ENCODE measurements around the gene CD99. TPM values are rescaled to one million over a fixed set of nuclear protein-coding genes. Genes with fewer than 3 reads are reported as not detected.

Gene CD99
- total and polyA plus RNA-seq, 2 of the 13 experiments (the other 11 are each of a cell fraction or from before 2014, with no cell fraction given) = 78.8 to 111 TPM

DNA sequence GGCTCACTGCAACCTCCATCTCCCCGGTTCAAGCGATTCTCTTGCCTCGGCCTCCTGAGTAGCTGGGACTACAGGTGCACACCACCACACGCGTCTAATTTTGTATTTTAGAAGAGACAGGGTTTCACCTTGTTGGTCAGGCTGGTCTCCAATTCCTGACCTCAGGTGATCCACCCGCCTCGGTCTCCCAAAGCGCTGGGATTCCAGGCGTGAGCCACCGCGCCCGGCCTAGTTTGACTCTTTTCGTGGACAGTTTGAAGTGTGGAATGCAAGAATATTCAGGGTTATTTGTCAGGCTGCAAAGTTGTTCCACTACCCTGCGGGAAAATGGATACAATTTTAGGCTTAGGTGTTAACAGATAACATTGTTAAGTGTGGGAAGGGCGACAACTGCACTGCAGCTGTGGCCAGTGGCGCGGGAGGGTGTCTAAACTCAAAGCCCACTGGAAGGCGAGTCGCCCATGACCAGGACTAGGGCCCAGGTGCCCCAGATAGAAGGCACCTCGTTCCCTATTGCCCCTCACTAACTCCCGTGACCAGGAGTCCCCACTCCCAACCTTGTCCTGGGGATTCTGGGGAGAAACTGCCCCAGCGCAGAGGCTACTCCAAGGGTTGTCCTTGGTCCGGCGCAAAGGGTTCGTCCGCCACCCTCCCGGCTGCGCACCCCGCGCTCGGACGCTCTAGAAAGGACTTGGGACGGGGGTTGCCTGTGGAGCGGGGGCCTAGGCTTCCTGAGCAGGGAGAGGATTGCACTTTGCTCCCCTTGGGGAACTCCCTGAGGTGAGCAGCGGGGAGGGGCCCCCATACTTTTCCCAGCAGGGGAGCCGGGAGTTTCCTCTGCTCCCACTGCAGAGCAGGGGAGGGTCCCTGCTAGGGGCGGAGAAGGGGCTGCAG, 1.1 kb upstream of the CD99 start (continued):
- 0 out of 2 replicates have a peak, but pooled peaks have one; percentile 38 for TF ChIP-seq ZMYM4 (CRISPR knock-in tag; IDR thresholded peaks at IDR 0.05)
- TF ChIP-seq ZNF816 (CRISPR knock-in tag; IDR thresholded peaks at IDR 0.05; ENCODE audit: borderline replicate concordance) = no peak
- TF ChIP-seq, protein P1, sequence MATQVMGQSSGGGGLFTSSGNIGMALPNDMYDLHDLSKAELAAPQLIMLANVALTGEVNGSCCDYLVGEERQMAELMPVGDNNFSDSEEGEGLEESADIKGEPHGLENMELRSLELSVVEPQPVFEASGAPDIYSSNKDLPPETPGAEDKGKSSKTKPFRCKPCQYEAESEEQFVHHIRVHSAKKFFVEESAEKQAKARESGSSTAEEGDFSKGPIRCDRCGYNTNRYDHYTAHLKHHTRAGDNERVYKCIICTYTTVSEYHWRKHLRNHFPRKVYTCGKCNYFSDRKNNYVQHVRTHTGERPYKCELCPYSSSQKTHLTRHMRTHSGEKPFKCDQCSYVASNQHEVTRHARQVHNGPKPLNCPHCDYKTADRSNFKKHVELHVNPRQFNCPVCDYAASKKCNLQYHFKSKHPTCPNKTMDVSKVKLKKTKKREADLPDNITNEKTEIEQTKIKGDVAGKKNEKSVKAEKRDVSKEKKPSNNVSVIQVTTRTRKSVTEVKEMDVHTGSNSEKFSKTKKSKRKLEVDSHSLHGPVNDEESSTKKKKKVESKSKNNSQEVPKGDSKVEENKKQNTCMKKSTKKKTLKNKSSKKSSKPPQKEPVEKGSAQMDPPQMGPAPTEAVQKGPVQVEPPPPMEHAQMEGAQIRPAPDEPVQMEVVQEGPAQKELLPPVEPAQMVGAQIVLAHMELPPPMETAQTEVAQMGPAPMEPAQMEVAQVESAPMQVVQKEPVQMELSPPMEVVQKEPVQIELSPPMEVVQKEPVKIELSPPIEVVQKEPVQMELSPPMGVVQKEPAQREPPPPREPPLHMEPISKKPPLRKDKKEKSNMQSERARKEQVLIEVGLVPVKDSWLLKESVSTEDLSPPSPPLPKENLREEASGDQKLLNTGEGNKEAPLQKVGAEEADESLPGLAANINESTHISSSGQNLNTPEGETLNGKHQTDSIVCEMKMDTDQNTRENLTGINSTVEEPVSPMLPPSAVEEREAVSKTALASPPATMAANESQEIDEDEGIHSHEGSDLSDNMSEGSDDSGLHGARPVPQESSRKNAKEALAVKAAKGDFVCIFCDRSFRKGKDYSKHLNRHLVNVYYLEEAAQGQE (IDR thresholded peaks at IDR 0.05; ENCODE audit: borderline replicate concordance in 1 of 2, low read depth in 1 of 2, low read length in 2 of 2) = 0 out of 4 replicates have a peak, but pooled peaks of 1 of the 2 experiments have one; percentile 13
- no peak for TF ChIP-seq PHF5A (CRISPR knock-in tag; IDR thresholded peaks at IDR 0.05; ENCODE audit: low read depth, unreplicated experiment)
- no peak for TF ChIP-seq FOXA3 (CRISPR knock-in tag; IDR thresholded peaks at IDR 0.05)
- peak; percentile 93 for TF ChIP-seq HNF4A (CRISPR knock-in tag; IDR thresholded peaks at IDR 0.05)
- no peak for TF ChIP-seq BORCS8-MEF2B (CRISPR knock-in tag; IDR thresholded peaks at IDR 0.05)
- TF ChIP-seq, protein P2, sequence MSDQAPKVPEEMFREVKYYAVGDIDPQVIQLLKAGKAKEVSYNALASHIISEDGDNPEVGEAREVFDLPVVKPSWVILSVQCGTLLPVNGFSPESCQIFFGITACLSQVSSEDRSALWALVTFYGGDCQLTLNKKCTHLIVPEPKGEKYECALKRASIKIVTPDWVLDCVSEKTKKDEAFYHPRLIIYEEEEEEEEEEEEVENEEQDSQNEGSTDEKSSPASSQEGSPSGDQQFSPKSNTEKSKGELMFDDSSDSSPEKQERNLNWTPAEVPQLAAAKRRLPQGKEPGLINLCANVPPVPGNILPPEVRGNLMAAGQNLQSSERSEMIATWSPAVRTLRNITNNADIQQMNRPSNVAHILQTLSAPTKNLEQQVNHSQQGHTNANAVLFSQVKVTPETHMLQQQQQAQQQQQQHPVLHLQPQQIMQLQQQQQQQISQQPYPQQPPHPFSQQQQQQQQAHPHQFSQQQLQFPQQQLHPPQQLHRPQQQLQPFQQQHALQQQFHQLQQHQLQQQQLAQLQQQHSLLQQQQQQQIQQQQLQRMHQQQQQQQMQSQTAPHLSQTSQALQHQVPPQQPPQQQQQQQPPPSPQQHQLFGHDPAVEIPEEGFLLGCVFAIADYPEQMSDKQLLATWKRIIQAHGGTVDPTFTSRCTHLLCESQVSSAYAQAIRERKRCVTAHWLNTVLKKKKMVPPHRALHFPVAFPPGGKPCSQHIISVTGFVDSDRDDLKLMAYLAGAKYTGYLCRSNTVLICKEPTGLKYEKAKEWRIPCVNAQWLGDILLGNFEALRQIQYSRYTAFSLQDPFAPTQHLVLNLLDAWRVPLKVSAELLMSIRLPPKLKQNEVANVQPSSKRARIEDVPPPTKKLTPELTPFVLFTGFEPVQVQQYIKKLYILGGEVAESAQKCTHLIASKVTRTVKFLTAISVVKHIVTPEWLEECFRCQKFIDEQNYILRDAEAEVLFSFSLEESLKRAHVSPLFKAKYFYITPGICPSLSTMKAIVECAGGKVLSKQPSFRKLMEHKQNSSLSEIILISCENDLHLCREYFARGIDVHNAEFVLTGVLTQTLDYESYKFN (CRISPR knock-in tag; conservative IDR thresholded peaks at IDR 0.05) = peak; percentile 90
- TF ChIP-seq, protein P3, sequence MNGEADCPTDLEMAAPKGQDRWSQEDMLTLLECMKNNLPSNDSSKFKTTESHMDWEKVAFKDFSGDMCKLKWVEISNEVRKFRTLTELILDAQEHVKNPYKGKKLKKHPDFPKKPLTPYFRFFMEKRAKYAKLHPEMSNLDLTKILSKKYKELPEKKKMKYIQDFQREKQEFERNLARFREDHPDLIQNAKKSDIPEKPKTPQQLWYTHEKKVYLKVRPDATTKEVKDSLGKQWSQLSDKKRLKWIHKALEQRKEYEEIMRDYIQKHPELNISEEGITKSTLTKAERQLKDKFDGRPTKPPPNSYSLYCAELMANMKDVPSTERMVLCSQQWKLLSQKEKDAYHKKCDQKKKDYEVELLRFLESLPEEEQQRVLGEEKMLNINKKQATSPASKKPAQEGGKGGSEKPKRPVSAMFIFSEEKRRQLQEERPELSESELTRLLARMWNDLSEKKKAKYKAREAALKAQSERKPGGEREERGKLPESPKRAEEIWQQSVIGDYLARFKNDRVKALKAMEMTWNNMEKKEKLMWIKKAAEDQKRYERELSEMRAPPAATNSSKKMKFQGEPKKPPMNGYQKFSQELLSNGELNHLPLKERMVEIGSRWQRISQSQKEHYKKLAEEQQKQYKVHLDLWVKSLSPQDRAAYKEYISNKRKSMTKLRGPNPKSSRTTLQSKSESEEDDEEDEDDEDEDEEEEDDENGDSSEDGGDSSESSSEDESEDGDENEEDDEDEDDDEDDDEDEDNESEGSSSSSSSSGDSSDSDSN (CRISPR knock-in tag; IDR thresholded peaks at IDR 0.05) = peak; percentile 72
- TF ChIP-seq MED1 (CRISPR knock-in tag; IDR thresholded peaks at IDR 0.05) = peak; percentile 10; the same call in 1 of the 2 replicates
- 0 out of 2 replicates have a peak, but pooled peaks have one; percentile 18 for TF ChIP-seq SP5 (CRISPR knock-in tag; IDR thresholded peaks at IDR 0.05; ENCODE audit: borderline replicate concordance, low read depth)
- TF ChIP-seq, protein P4, sequence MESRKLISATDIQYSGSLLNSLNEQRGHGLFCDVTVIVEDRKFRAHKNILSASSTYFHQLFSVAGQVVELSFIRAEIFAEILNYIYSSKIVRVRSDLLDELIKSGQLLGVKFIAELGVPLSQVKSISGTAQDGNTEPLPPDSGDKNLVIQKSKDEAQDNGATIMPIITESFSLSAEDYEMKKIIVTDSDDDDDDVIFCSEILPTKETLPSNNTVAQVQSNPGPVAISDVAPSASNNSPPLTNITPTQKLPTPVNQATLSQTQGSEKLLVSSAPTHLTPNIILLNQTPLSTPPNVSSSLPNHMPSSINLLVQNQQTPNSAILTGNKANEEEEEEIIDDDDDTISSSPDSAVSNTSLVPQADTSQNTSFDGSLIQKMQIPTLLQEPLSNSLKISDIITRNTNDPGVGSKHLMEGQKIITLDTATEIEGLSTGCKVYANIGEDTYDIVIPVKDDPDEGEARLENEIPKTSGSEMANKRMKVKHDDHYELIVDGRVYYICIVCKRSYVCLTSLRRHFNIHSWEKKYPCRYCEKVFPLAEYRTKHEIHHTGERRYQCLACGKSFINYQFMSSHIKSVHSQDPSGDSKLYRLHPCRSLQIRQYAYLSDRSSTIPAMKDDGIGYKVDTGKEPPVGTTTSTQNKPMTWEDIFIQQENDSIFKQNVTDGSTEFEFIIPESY (CRISPR knock-in tag; IDR thresholded peaks at IDR 0.05) = 0 out of 2 replicates have a peak, but pooled peaks have one; percentile 20
- peak; percentile 70 for TF ChIP-seq KDM6A (CRISPR knock-in tag; IDR thresholded peaks at IDR 0.05; ENCODE audit: low read depth)
- TF ChIP-seq ZNF329 (CRISPR knock-in tag; IDR thresholded peaks at IDR 0.05; ENCODE audit: low read depth) = no peak
- TF ChIP-seq ATAD3A (CRISPR knock-in tag; IDR thresholded peaks at IDR 0.05) = no peak
- peak; percentile 45; the same call in 1 of the 2 replicates for TF ChIP-seq TAF1 (CRISPR knock-in tag; IDR thresholded peaks at IDR 0.05)

Measured in HepG2 (cell line).